Loucy (cell line): Measurements from ENCODE around the gene SLAIN1.

Source experiments
- H2AFZ ChIP-seq: fragments of 200-600 bp; sonication (generic); 2 replicates; pipeline ENCODE4 v1.6.0; 2016; ENCODE audit warnings: antibody characterized with exemption, mild to moderate bottlenecking, low read length, moderate library complexity
- H3F3A ChIP-seq: fragments of 200-600 bp; 2 replicates; pipeline ENCODE4 v1.6.0; 2016; ENCODE audit warnings: antibody characterized with exemption, low read depth, mild to moderate bottlenecking
- H3K27me3 ChIP-seq: fragments of 200-600 bp; sonication (generic); 2 replicates; pipeline ENCODE4 v1.6.1; 2014; ENCODE audit warnings: low read length, mild to moderate bottlenecking; ENCODE audit not compliant: insufficient read depth, poor library complexity, severe bottlenecking
- H3K36me3 ChIP-seq: fragments of 200-600 bp; sonication (generic); 2 replicates; pipeline ENCODE4 v1.6.1; 2016; ENCODE audit warnings: low read length; ENCODE audit not compliant: insufficient read depth
- H3K4me1 ChIP-seq: fragments of 200-600 bp; sonication (generic); 2 replicates; pipeline ENCODE4 v1.5.1; 2014; ENCODE audit warnings: low read length, mild to moderate bottlenecking; ENCODE audit not compliant: insufficient read depth, poor library complexity, severe bottlenecking
- H3K4me2 ChIP-seq: fragments of 200-600 bp; sonication (generic); 2 replicates; pipeline ENCODE4 v1.6.0; 2014; ENCODE audit warnings: antibody characterized with exemption, low read length, low read depth, mild to moderate bottlenecking; ENCODE audit not compliant: poor library complexity, severe bottlenecking
- H3K4me3 ChIP-seq: fragments of 200-600 bp; sonication (generic); 2 replicates; pipeline ENCODE4 v1.5.1; 2014; ENCODE audit warnings: low read length, mild to moderate bottlenecking, mixed read lengths; ENCODE audit not compliant: poor library complexity, severe bottlenecking
- H3K79me2 ChIP-seq: fragments of 200-600 bp; sonication (generic); 2 replicates; pipeline ENCODE4 v1.6.1; 2014; ENCODE audit warnings: low read length; ENCODE audit not compliant: insufficient read depth
- H3K9ac ChIP-seq: fragments of 200-600 bp; sonication (generic); 2 replicates; pipeline ENCODE4 v1.6.0; 2014; ENCODE audit warnings: mild to moderate bottlenecking, low read depth, low read length, moderate library complexity; ENCODE audit not compliant: poor library complexity, severe bottlenecking
- H3K9me2 ChIP-seq: fragments of 200-600 bp; sonication (generic); replicated peaks from 2 replicates; pipeline ENCODE4 v1.6.1; 2016; ENCODE audit warnings: low read depth, low read length, mixed read lengths
- H3K9me3 ChIP-seq: fragments of 200-600 bp; sonication (generic); 2 replicates; pipeline ENCODE4 v1.6.1; 2014; ENCODE audit warnings: mild to moderate bottlenecking, antibody characterized with exemption, low read length, low read depth; ENCODE audit not compliant: insufficient read depth
- H4K20me1 ChIP-seq: fragments of 200-600 bp; sonication (generic); 2 replicates; pipeline ENCODE4 v1.6.0; 2014; ENCODE audit warnings: antibody characterized with exemption, low read length, mild to moderate bottlenecking; ENCODE audit not compliant: insufficient read depth, poor library complexity, severe bottlenecking
- EZH2phosphoT487 ChIP-seq: fragments of 200-600 bp; IDR thresholded peaks from 2 replicates; pipeline ENCODE4 v1.6.1; 2018; ENCODE audit warnings: antibody characterized with exemption, mild to moderate bottlenecking, moderate library complexity, borderline replicate concordance
- TF ChIP-seq, protein P1 (sequence below): fragments of 200-600 bp; sonication (generic); conservative IDR thresholded peaks from 2 replicates; pipeline ENCODE4 v1.5.1; 2014; ENCODE audit warnings: mild to moderate bottlenecking, antibody characterized with exemption, low read length

SLAIN1 gene

GRCh38 chr13:77696879-77697216, 639 bp upstream of the SLAIN1 start:
- H3K36me3 ChIP-seq = no peaks in the 10 kb centered on the region
- H3F3A ChIP-seq = no peaks in the 10 kb centered on the region
- H3K27me3 ChIP-seq = no peaks in the 10 kb centered on the region
- no peaks in the 10 kb centered on the region for H4K20me1 ChIP-seq
- H3K4me3 ChIP-seq = no peak overlapping the region
- H3K9me3 ChIP-seq = no peaks in the 10 kb centered on the region
- TF ChIP-seq, protein P1, sequence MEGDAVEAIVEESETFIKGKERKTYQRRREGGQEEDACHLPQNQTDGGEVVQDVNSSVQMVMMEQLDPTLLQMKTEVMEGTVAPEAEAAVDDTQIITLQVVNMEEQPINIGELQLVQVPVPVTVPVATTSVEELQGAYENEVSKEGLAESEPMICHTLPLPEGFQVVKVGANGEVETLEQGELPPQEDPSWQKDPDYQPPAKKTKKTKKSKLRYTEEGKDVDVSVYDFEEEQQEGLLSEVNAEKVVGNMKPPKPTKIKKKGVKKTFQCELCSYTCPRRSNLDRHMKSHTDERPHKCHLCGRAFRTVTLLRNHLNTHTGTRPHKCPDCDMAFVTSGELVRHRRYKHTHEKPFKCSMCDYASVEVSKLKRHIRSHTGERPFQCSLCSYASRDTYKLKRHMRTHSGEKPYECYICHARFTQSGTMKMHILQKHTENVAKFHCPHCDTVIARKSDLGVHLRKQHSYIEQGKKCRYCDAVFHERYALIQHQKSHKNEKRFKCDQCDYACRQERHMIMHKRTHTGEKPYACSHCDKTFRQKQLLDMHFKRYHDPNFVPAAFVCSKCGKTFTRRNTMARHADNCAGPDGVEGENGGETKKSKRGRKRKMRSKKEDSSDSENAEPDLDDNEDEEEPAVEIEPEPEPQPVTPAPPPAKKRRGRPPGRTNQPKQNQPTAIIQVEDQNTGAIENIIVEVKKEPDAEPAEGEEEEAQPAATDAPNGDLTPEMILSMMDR = no peak
- TF ChIP-seq EZH2phosphoT487 = no peak
- no peak overlapping the region for H3K4me2 ChIP-seq
- no peaks in the 10 kb centered on the region for H3K9me2 ChIP-seq
- no peaks in the 10 kb centered on the region for H3K4me1 ChIP-seq
- H3K9ac ChIP-seq = no peak overlapping the region
- no peak overlapping the region for H2AFZ ChIP-seq
- H3K79me2 ChIP-seq = no peaks in the 10 kb centered on the region

DNA sequence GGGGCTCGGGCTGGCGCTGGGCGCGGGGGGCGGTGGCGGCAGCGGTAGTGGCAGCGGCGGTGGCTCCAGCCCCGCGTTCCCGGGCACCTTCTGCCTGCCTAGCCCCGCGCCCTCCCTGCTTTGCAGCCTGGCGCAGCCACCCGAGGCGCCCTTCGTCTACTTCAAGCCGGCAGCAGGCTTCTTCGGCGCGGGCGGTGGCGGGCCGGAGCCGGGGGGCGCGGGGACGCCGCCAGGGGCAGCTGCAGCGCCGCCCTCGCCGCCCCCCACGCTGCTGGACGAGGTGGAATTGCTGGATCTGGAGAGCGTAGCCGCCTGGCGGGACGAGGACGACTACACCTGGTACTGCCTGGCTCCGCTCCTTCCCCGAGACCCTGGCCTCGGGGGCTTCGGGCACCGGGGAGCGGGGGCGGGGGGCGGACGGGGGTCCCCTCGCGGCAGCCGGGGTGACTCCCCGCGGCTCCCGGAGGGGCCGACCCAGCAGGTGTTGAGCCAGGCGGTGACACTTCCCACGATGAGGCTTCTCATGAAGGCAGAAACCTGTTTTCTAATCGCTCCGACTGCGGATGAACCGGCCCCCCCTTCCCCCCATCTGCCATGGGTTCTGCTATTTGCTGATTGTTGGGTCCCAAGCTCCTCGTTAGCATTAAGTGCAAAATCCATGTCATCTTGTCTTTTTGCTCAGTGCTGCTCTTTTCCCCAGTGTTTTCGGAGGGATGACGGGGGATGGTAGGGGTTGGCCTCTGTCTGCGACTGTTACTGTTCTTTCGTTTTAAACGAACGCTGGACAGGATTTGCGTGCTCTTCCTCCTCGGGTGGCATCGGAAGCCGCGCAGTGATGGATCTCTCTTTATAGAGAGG, 943 bp downstream of the SLAIN1 start:
- H3K27me3 ChIP-seq = no peaks in the 10 kb centered on the region
- H3F3A ChIP-seq = no peaks in the 10 kb centered on the region
- H4K20me1 ChIP-seq = no peaks in the 10 kb centered on the region
- no peak overlapping the region for H2AFZ ChIP-seq
- H3K4me2 ChIP-seq = no peak overlapping the region
- H3K9ac ChIP-seq = no peak overlapping the region
- H3K9me2 ChIP-seq = no peaks in the 10 kb centered on the region
- no peak for TF ChIP-seq EZH2phosphoT487
- TF ChIP-seq, protein P1 = no peak
- no peaks in the 10 kb centered on the region for H3K79me2 ChIP-seq
- H3K36me3 ChIP-seq = no peaks in the 10 kb centered on the region
- no peaks in the 10 kb centered on the region for H3K9me3 ChIP-seq
- no peaks in the 10 kb centered on the region for H3K4me1 ChIP-seq
- no peak overlapping the region for H3K4me3 ChIP-seq

DNA sequence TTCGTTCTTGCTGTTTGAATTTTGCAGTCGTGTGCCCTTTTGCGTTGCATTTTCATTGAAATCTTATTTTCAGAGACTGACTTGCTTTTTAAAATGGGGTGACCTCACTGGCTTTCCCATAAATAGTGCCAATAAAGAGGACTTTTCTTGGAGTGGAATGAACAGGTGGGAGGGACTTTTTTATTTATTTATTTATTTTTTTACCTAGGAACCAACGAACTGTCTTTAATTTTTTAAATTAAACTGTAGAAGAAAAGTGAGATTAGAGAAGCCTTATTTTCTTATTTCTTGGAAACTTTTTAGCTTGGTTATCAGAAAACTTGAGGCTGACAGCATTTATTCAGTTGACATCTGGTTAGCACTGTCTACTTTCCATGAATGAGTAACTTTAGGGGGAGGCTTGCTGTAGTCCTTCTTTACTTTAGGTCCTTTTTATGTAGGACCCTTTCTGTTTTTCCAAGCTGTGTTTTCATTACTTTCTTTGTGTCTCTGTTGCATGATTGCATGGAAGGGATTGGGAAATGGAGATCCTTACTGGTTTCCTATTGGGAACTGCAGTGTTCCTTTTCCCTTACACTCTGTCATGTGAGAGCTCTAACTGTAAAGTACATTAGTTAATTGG, 1.7 kb downstream of the SLAIN1 start:
- Histone ChIP-seq H3K4me1 (no peaks in the 10 kb centered on the region), H3F3A (no peaks in the 10 kb centered on the region), H3K9ac (no peak overlapping the region), H4K20me1 (no peaks in the 10 kb centered on the region), H3K4me3 (no peak overlapping the region), H3K79me2 (no peaks in the 10 kb centered on the region), H2AFZ (no peak overlapping the region), H3K9me2 (no peaks in the 10 kb centered on the region), H3K9me3 (no peaks in the 10 kb centered on the region), H3K27me3 (no peaks in the 10 kb centered on the region), H3K4me2 (no peak overlapping the region), H3K36me3 (no peaks in the 10 kb centered on the region)
- TF ChIP-seq EZH2phosphoT487 = no peak
- TF ChIP-seq, protein P1 = no peak
